Omental fat pad (tissue), 4 donors: ENCODE measurements around the gene PACRG. TPM values are rescaled to one million over a fixed set of nuclear protein-coding genes. Genes with fewer than 3 reads are reported as not detected.

Experiments used
- ATAC-seq: fragments of 150-250 bp; one replicate; pipeline ENCODE4 v1.9.1; 2016; ENCODE audit warnings: mild to moderate bottlenecking, moderate library complexity; ENCODE audit not compliant: low FRiP score
- DNase-seq: peaks from one replicate; pipeline ENCODE4 v3.0.0-alpha.2; 2019; ENCODE audit warnings: low spot score
- total RNA-seq, 4 donors: library from RNA; depleted of rRNA; stranded (reverse); fragments of >200 nt; gene quantifications; one replicate each; pipeline ENCODE4 v1.1.0, GENCODE V29; 2016
- TF ChIP-seq, protein P1 (sequence below), 3 donors: fragments of 450-650 bp; IDR thresholded peaks; one replicate each; pipeline ENCODE4 v1.5.1; 2016 to 2017; ENCODE audit warnings: antibody characterized with exemption in 3 of 3, mild to moderate bottlenecking in 3 of 3, moderate library complexity in 2 of 3

PACRG gene
- total RNA-seq, 4 donors from 2014 or later: 0.48 to 2.5 (median 1.3) TPM; not detected in 1

DNA sequence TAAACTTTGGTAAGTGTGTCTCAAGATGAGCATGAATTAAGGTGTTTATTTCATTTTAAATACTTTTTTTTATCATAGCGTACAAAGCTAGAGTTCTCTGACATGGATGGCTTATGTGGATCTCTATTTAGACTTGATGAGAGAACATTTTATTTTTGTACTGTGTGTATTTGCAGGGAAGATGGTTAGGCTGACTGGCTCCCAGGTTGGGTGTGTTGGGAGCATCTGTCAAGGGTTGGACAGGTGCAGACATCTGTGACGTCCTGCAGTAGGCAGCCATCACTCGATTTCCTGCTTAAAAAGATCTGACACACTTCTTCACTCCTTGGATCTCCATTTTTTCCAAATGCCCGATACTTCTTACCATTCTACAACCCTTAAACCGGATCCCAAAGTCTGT lies 464.8 kb downstream of the PACRG start:
- ATAC-seq: no peak
- TF ChIP-seq, protein P1, sequence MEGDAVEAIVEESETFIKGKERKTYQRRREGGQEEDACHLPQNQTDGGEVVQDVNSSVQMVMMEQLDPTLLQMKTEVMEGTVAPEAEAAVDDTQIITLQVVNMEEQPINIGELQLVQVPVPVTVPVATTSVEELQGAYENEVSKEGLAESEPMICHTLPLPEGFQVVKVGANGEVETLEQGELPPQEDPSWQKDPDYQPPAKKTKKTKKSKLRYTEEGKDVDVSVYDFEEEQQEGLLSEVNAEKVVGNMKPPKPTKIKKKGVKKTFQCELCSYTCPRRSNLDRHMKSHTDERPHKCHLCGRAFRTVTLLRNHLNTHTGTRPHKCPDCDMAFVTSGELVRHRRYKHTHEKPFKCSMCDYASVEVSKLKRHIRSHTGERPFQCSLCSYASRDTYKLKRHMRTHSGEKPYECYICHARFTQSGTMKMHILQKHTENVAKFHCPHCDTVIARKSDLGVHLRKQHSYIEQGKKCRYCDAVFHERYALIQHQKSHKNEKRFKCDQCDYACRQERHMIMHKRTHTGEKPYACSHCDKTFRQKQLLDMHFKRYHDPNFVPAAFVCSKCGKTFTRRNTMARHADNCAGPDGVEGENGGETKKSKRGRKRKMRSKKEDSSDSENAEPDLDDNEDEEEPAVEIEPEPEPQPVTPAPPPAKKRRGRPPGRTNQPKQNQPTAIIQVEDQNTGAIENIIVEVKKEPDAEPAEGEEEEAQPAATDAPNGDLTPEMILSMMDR (IDR thresholded peaks at IDR 0.05): no peak
- DNase-seq: no peak

DNA sequence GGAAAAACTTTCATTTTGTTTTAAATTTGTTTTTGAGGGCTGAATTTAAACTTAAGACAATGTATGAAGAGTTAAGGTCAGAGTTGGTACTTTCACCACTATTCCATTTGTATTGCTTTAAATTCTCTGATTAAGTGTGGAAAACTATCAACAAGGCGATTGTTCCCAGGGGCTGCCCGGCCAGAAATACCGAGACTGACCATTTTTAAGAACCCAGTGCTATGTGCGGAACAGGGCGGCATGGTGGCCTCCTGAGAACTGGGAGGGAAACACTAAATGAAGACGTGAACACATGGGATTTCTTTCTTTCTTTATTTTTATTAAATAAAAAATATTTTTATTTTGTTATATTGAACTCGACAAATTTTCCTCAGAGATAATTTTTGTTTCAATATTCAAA lies 465.6 kb downstream of the PACRG start:
- ATAC-seq (no peak), DNase-seq (no peak)
- TF ChIP-seq, protein P1 (IDR thresholded peaks at IDR 0.05): no peak

DNA sequence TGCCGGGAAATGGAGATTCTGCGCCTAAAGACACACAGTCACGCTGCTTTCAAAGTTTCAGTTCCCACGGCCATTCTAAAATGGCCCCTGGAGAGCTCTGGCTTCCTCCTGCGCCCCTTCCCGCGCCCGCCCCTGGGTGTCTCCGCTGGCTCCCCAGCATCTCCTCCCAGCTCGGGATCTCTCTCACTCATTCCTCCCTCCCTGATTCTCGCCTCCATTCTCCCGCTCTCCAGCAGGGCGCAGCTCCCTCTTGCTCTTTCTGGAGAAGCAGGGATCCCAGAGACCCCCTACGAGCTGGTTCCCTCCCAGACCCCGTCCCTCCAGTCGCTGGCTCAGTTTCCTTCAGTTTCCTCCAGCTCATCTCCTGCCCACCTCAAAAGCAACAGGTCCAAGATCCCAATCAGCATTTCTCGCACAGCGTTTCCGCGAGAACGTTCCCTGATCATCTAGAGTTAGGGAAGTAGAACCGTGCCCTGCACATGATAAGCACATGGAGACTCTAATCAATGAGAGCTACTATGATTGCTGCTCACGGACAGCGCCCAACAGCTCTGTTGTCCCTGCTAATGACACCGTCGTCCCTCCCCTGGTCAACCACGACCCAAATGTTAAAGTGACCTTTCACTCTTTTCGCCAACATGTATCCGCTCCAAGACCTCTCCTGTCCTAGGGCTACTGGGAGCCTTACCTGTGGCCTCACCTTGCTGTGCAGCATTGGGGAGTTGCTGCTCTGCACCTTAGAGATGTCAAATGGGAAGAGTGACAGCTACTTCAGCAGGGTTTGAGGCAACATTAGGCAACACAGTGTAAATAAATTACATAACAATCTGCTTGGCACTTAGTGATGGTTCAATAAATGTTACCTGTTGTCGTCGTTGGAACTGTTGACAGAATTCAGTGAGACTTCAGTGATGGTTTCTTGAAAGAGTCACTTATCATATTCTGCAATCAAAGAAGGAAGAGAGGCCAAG lies 468.2 kb downstream of the PACRG start:
- no peak for ATAC-seq
- TF ChIP-seq, protein P1 (IDR thresholded peaks at IDR 0.05): no peak
- DNase-seq: no peak

DNA sequence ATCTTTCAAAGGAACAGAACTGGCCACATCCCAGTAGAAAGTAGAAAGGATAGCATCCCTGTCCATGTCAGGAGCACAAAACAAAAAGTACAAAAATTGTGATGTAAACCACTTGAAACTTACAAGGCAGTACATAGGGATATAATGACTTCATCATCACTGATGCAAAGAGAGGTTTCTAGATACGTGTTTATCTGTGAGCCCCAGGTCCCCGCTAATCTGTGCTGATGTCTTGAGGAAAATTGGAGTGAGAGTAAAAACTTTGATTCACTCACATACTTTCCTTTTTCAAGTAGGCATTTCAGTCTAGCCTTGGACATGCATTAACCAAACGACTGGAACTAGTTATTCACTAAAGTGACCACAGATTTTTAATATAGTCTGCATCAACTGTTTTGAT lies 470.1 kb downstream of the PACRG start:
- TF ChIP-seq, protein P1 (IDR thresholded peaks at IDR 0.05): no peak
- no peak for DNase-seq
- ATAC-seq: no peak

DNA sequence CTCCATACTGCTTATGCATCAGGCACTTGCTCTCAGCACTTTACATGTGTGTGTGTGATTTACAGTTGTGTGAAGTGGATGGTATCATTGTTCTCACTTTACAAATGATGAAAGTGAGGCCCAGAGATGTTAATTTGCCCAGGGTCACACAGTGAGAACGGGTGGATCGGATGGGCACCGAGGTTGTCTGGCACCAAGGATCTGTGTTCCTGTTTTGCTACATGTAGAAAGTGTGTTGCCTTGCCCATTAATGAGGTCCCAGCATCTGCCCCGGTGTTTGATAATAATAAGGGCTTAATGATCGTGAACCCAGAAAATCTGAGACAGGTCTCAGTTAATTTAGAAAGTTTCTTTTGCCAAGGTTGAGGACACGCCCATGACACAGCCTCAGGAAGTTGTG lies 470.6 kb downstream of the PACRG start:
- TF ChIP-seq, protein P1 (IDR thresholded peaks at IDR 0.05): no peak
- no peak for ATAC-seq
- no peak for DNase-seq

DNA sequence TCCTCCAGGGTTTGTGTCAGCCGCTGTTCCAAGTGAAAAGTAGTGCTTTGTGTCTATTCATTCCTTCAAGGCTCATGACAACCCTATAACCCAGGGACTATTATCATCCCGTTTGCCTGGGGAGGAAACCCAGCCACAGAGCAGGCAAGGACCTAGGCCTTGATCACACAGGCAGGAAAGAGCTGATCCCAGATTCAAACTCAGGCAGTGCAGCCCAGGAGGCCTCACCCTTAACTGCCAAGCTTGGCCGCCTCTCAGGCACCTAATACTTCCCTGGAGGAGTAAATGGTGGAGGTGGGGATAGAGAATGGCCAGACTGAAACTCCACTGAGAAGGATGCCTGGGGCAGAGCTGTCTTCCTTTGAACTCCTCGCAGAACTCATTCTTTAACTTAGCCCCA lies 471.6 kb downstream of the PACRG start:
- ATAC-seq (no peak), DNase-seq (no peak)
- TF ChIP-seq, protein P1 (IDR thresholded peaks at IDR 0.05): no peak

DNA sequence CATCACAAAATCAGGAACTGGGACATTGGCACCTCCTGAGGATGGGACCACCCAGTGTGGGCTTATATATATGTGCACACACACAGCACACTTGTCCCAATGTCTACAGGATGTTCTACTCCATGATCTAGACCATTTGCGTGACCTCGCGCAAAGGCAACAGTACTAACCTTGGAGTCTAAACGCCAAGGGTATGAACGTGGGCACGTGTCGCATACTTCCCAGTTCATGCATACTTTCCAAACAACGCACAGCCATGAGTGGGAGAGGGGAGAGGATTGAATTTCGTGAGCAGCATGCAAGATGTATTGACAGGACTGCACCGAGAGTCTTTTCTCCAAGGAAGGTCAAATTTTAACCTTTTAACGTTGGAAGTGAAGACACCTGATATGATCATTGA lies 472.5 kb downstream of the PACRG start:
- ATAC-seq: no peak
- TF ChIP-seq, protein P1 (IDR thresholded peaks at IDR 0.05): no peak
- DNase-seq: no peak
